HepG2 (cell line): Measurements from ENCODE around the gene ZNF783.

ENCODE experiments used
- CTCF ChIP-seq: sonication (generic); formaldehyde crosslinking; IDR thresholded peaks from 2 replicates; pipeline ENCODE4 v1.5.0; 2020; ENCODE audit warnings: mild to moderate bottlenecking, missing genetic modification reagents, moderate library complexity
- TBX2 ChIP-seq: sonication (generic); formaldehyde crosslinking; IDR thresholded peaks from 2 replicates; pipeline ENCODE4 v1.5.0; 2020; ENCODE audit warnings: missing genetic modification reagents, mild to moderate bottlenecking, borderline replicate concordance
- ZNF382 ChIP-seq: sonication (generic); formaldehyde crosslinking; IDR thresholded peaks from 2 replicates; pipeline ENCODE4 v1.5.0; 2020; ENCODE audit warnings: missing genetic modification reagents, mild to moderate bottlenecking, borderline replicate concordance
- TF ChIP-seq, protein P1 (sequence below): sonication (generic); formaldehyde crosslinking; IDR thresholded peaks from 2 replicates; pipeline ENCODE4 v1.5.0; 2020; ENCODE audit warnings: mild to moderate bottlenecking, missing genetic modification reagents

DNA sequence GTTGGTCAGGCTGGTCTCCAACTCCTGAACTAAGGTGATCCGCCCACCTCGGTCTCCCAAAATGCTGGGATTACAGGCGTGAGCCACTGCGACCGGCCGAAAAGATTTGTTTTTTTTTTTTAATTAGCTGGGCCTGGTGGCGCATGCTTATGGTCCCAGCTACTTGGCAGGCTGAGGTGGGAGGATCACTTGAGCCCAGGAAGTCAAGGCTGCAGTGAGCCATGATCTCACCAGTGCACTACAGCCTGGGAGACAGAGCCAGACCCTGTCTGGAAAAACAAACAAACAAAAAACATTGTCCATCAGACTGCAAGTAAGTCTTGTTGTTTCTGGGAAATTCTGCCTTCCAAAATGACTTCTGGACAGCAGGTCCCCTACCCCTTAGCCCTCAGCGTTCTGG lies 38.8 kb upstream of the ZNF783 start:
- TF ChIP-seq CTCF (CRISPR knock-in tag): no peak
- no peak for TF ChIP-seq ZNF382
- TF ChIP-seq, protein P1, sequence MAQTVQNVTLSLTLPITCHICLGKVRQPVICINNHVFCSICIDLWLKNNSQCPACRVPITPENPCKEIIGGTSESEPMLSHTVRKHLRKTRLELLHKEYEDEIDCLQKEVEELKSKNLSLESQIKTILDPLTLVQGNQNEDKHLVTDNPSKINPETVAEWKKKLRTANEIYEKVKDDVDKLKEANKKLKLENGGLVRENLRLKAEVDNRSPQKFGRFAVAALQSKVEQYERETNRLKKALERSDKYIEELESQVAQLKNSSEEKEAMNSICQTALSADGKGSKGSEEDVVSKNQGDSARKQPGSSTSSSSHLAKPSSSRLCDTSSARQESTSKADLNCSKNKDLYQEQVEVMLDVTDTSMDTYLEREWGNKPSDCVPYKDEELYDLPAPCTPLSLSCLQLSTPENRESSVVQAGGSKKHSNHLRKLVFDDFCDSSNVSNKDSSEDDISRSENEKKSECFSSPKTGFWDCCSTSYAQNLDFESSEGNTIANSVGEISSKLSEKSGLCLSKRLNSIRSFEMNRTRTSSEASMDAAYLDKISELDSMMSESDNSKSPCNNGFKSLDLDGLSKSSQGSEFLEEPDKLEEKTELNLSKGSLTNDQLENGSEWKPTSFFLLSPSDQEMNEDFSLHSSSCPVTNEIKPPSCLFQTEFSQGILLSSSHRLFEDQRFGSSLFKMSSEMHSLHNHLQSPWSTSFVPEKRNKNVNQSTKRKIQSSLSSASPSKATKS (CRISPR knock-in tag): no peak
- no peak for TF ChIP-seq TBX2 (CRISPR knock-in tag)
